NCI-H524 (cell line): ENCODE results near the gene SPACA9.

Experiments
- DNase-seq, 2 experiments: peaks; one replicate each; lab custom pipeline; 2025; lab: John Stamatoyannopoulos, UW

Gene SPACA9

GRCh38 chr9:132863096-132863495 is 15.6 kb upstream of the SPACA9 start:
- no peak for DNase-seq

- no peak for DNase-seq
These were observed 14.4 kb upstream of the SPACA9 start for GRCh38 chr9:132864277-132864676.

- no peak for DNase-seq
These were observed 14.0 kb upstream of the SPACA9 start for GRCh38 chr9:132864691-132865090.

- DNase-seq: no peak
These were observed 11.8 kb upstream of the SPACA9 start for GRCh38 chr9:132866898-132867297.

GRCh38 chr9:132869266-132869665 is 9.4 kb upstream of the SPACA9 start:
- DNase-seq: no peak

GRCh38 chr9:132873403-132873802 is 5.3 kb upstream of the SPACA9 start:
- DNase-seq: no peak

- no peak for DNase-seq
These were observed 3.5 kb upstream of the SPACA9 start for GRCh38 chr9:132875159-132875558.

GRCh38 chr9:132876849-132877248 is 1.8 kb upstream of the SPACA9 start:
- DNase-seq: no peak

- DNase-seq: no peak
These were observed 1.3 kb upstream of the SPACA9 start for GRCh38 chr9:132877458-132877823.

- DNase-seq: peak; percentile 41 to 68
These were observed 639 bp upstream of the SPACA9 start, which contains the start of gene AK8 for GRCh38 chr9:132877824-132878694. AK8 (minus strand) TSS chr9:132878284; CDS start chr9:132878255, 29 bp downstream.

- DNase-seq: no peak
These were observed 992 bp downstream of the SPACA9 start for GRCh38 chr9:132879457-132880323.

- DNase-seq: no peak
These were observed 1.6 kb downstream of the SPACA9 start for GRCh38 chr9:132880324-132880661.

GRCh38 chr9:132881826-132882225 is 3.1 kb downstream of the SPACA9 start:
- DNase-seq: no peak

- no peak for DNase-seq
These were observed 3.9 kb downstream of the SPACA9 start for GRCh38 chr9:132882616-132883015.

- no peak for DNase-seq
These were observed 4.9 kb downstream of the SPACA9 start for GRCh38 chr9:132883349-132884294.

- DNase-seq: no peak
These were observed 7.1 kb downstream of the SPACA9 start for GRCh38 chr9:132885720-132886333.

- no peak for DNase-seq
These were observed 7.6 kb downstream of the SPACA9 start for GRCh38 chr9:132886334-132886725.

GRCh38 chr9:132887181-132888120 is 8.8 kb downstream of the SPACA9 start:
- DNase-seq: no peak

- no peak for DNase-seq
These were observed 9.5 kb downstream of the SPACA9 start for GRCh38 chr9:132888151-132888550.

- no peak for DNase-seq
These were observed 13.7 kb downstream of the SPACA9 start for GRCh38 chr9:132892400-132892799.
